GM18907 (cell line): ENCODE results near the gene FARP1.

ENCODE experiments used
- ATAC-seq: cut with Tn5 transposase; IDR thresholded peaks from one replicate; pipeline ENCODE4 v1.9.1; 2021; ENCODE audit warnings: mild to moderate bottlenecking, moderate library complexity; ENCODE audit not compliant: unreplicated experiment

FARP1 gene

DNA sequence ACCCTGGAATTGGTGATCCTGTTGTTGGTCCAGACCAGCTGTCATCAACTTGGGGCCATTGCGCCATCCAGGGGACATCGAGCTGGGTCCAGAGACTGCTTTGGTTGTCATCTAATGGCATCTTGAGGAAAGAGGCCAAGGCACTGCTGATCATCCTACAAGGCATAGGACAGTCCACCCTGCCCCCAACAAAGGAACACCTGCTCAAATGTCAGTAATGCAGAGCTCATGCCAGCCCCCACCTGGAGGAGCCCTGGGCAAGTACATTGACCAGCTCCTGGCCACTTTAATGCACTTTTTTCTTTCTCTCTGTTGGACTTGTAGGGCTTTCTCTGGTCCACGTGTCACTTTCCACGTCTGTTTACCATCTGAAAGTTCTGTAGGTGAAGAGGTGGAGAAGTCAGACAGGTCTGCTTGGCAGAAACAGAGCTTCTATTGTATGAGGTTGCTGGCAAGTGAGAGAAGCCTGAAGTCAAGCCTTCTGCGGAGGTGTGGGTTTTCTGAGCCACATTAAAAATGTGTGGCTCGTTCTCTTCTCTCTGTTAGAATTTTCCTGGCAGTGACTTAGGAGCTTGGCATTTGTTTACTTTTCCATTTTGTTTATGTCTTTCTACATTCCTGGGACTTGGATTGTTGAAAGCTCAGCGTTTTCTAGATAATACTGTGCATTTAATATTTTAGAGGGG is 158.2 kb downstream of the FARP1 start:
- ATAC-seq, result no peak

GRCh38 chr13:98301721-98302120 is 158.8 kb downstream of the FARP1 start:
- ATAC-seq, result no peak

DNA sequence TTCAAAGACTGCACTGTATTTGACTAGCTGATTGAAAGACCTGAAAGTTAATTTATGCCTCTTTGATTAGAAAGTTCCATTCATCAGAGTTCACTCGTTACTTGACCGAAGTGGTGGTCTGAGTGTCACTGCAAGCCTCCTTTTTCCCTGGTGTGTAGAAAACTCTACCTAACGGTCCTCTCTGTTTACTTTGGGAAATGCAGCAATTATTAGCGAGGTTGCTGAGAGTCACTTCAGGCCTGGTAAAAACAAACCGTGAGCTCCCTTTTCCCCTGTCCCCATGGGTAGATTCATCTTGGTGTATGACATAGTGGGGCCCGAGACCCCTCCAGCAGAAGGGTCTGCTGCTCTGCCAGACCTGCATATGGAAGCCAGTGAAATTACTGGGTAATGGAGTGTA is 161.0 kb downstream of the FARP1 start:
- no peak for ATAC-seq

- ATAC-seq, result no peak
Measured at GRCh38 chr13:98305670-98306069, 162.8 kb downstream of the FARP1 start.

GRCh38 chr13:98307463-98308085 is 164.7 kb downstream of the FARP1 start:
- no peak for ATAC-seq

GRCh38 chr13:98308086-98308911 is 165.4 kb downstream of the FARP1 start:
- ATAC-seq, result no peak

DNA sequence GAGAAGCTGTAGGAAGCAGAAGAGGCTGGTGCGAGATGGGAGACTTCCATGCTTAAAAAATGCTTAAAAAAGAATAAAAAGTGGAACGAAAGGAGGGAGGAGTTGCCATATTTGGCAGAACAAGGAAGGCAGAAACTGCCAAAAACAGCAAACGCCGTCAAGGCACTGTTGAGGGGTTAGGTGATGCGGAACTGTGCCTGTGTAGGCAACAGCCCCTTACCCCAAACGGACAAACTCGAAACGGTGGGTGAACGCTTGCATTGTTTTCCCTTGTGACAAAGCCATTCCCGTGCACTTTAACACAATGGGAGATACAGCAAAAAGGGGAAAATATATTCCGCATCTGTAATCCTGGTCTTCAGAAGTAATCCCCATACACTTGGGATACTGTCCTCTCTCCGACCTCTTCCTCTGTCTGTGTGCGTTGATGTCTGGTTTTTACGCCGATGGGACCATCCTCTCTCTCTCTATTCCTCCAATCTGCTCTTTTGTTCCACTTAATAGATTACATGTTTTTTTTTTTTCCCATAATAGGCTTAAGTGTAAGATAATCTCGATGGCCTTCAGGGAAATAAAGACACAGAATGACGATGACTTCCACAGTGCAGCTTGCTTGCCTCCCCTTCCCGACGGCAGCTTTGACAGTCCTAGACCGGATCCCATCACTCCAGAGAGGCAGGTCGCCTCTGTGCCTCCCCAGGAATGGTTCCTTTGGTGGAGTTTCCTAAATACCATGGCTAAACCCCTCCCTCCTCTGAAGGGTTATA is 166.9 kb downstream of the FARP1 start:
- no peak for ATAC-seq

DNA sequence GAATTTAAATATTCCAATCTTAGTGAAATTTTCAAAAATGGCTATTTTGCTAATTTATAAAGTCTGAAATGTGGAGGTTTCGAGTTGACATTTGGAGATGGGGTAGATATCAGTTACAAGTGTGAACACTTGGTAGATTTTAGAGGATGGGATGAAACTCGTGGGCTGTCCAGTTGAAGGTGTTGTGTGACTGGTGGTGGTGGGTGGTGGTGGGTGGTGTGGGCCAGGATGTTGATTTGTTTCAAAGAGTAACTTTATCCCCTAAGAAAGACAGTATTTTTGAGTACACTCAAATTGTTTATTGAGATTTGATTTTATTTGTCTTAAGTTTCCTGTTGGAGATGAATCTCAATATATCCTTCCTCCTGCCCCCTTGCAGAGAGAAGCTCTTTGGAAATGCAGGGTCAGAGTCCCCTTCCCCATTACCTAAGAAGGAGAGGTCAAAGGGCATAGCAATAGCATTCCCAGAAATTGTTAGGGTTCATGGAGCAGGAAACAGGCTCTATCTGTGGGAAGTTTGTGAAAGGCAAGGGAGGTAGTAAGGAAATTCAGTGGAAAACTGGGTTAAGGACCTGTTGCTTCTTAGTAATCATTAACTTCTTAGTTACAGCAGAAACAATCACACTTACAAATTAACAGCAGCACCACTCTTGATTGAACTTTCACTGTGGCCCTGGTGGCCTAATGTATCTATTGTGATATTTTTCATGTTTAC is 167.7 kb downstream of the FARP1 start:
- no peak for ATAC-seq

DNA sequence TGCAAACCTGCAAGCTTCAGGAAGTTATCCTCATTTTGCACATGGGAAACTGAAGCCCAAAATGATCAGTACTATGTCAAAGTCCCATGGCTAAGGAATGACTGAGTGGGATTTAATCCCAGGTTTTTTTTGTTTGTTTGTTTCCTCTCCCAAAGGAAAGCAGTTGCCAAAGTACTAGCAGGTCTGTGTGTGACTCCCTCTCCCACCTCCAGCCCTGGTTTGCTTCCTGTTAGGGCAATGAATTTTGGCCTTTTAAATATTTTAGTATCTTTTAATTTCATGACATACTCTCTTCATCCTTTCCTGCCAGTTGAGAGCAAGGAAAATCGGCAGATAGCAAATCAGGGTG is 168.3 kb downstream of the FARP1 start:
- ATAC-seq, result no peak

DNA sequence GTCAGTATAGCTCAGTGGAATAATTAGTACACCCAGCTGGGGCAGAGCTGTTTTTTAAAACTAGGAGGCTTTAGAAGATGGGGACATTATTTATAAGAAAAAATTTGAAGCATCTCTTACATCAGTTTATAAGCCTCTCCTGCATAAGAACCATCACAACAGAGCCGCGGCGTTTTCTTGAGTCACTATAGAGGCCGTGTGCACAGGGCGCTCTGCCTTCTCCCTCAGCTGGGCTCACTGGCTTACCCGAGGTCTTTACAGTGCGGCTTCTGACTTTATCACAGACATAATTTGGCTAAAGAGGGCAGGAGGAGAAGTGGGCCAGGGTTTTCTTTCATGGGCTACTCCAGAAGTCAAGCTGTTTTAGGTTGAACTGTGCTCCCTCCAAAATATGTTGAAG is 169.7 kb downstream of the FARP1 start:
- ATAC-seq, result no peak

- no peak for ATAC-seq
Measured at GRCh38 chr13:98313023-98313921, 170.4 kb downstream of the FARP1 start.

- no peak for ATAC-seq
Measured at GRCh38 chr13:98313922-98314292, 171.0 kb downstream of the FARP1 start.

DNA sequence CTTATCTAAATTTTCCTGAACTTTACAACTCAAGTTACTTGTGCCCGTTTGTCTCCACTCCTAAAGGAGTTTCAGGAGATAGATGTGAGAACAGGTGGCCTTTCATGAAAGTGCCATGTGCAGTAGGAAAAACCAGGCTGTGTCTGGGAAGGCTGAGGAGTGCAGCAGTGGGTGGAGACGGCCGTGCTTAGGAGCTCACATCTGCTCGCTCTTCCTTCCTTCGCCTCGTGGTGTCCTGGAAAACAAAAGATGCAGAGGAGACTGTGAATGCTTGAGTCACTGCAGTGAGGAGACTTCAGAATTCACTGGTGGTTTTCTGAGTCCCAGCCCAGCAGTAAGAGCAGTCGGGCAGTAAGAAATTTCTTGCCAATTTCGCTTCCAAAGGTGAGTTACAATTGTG is 172.6 kb downstream of the FARP1 start:
- no peak for ATAC-seq

- no peak for ATAC-seq
Measured at GRCh38 chr13:98315902-98316301, 173.0 kb downstream of the FARP1 start.

DNA sequence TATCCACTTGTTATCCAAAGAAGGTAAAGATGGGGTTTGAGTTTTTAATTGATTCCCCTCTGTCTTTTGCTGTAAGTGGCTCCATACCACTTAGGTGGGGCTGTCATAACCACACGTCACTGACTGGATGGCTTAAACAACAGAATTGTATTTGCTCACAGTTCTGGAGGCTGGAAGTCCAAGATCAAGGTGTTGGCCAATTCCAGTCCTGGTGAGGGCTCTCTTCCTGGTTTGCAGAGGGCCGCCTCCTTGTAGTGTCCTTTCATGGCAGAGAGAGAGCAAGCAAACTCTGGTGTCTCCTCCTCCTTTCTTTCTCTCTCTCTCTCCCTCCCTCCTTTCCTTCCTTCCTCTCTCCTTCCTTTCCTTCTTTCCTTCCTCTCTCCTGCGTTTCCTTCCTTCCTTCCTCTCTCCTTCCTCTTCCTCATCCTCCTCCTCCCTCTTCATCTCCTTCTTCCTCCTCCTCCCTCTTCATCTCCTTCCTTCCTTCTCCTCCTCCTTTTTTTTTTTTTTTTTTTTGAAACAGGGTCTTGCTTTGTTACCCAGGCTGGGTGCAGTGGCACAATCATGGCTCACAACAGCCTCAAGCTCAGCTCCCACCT is 174.8 kb downstream of the FARP1 start:
- ATAC-seq, result no peak

- ATAC-seq, result no peak
Measured at GRCh38 chr13:98318263-98318878, 175.5 kb downstream of the FARP1 start.

GRCh38 chr13:98320561-98321105 is 177.7 kb downstream of the FARP1 start:
- no peak for ATAC-seq

DNA sequence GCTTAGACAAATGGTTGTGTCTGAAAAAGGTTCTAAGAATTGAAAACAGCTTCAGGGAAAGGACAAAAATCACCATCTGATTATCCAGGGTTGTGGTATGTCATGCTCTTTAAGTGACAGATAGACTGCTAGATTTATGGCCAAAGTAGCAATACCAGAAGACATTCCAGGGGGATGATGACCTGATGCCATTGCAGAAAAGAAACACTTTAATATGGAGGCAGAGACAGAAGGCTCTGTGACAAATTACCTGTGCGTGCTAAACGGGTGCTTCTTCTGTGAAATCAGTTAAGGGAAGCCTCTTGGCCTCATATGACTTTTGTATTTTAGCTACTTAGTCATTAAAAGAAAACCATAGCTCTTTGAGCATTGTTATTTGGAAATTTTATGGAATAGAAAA is 178.5 kb downstream of the FARP1 start:
- ATAC-seq, result no peak
